ENCODE measurements around the gene SERHL2. TPM values are rescaled to one million over a fixed set of nuclear protein-coding genes. Genes with fewer than 3 reads are reported as not detected.
A peak's percentile ranks its signal among the peaks of the same experiment; 100 is the strongest.
"Not testable (repeated sequence)": the region's sequence is repeated elsewhere in the genome, so short reads cannot be mapped to it uniquely, and the experiment has no call there.

The SERHL2 gene
- total and polyA plus RNA-seq, 12 donors: 1.4 to 6.1 (median 3.5) TPM

- WGBS, 2 donors: 91 to 94% methylated on average over 7 of the region's 7 CpGs
Observed at GRCh38 chr22:42536166-42536565, 17.6 kb upstream of the SERHL2 start.

GRCh38 chr22:42536634-42537033 is 17.1 kb upstream of the SERHL2 start:
- H3K27ac ChIP-seq: peak overlapping the region in 8 of 10 donors; percentile 9 to 78 (median 39)

More at GRCh38 chr22:42536166-42536565, 17.6 kb upstream of the SERHL2 start:
- no peak for ATAC-seq
- no peak for TF ChIP-seq CTCF (IDR thresholded peaks at IDR 0.05)
- Histone ChIP-seq H3K27me3 (peaks cover 0 to 4% (median 0%) of the 10 kb centered on the region in 7 donors), H3K9me3 (no peaks in the 10 kb centered on the region), H3K4me3 (no peak overlapping the region), H3K36me3 (no peaks in the 10 kb centered on the region), H3K4me1 (peaks cover 0 to 22% (median 10%) of the 10 kb centered on the region in 9 donors), H3K27ac (peak overlapping the region in 1 of 10 donors; percentile 38)
- DNase-seq: no peak
- intact Hi-C loops (cut with DNase I): no loop called here

GRCh38 chr22:42537199-42537831 is 16.4 kb upstream of the SERHL2 start:
- H3K36me3 ChIP-seq; DNase-seq; intact Hi-C loops (cut with DNase I); H3K4me3 ChIP-seq; H3K9me3 ChIP-seq; H3K27me3 ChIP-seq: not testable (repeated sequence)
- Histone ChIP-seq H3K4me1 (peaks cover 0 to 22% (median 10%) of the 10 kb centered on the region in 9 donors), H3K27ac (peak overlapping the region in 8 of 10 donors; percentile 30 to 79 (median 68))
- 53 to 65% methylated on average over 8 to 11 of the region's 14 CpGs for WGBS, 2 donors
- ATAC-seq: peak; percentile 70 to 93 (median 86)

More at GRCh38 chr22:42536634-42537033, 17.1 kb upstream of the SERHL2 start:
- H3K4me3 ChIP-seq; H3K36me3 ChIP-seq; ATAC-seq; DNase-seq; H3K27me3 ChIP-seq; intact Hi-C loops (cut with DNase I); H3K9me3 ChIP-seq: not testable (repeated sequence)
- 96 to 97% methylated on average over 18 of the region's 18 CpGs for whole genome bisulfite sequencing, 2 donors
- H3K4me1 ChIP-seq: peaks cover 0 to 22% (median 10%) of the 10 kb centered on the region in 9 donors

GRCh38 chr22:42539236-42539771 is 14.5 kb upstream of the SERHL2 start:
- ATAC-seq: peak in 7 of 8 donors; percentile 74 to 92 (median 83)
- H3K27me3 ChIP-seq; H3K36me3 ChIP-seq; intact Hi-C loops (cut with DNase I); H3K4me3 ChIP-seq; H3K9me3 ChIP-seq; DNase-seq: not testable (repeated sequence)
- peaks cover 0 to 22% (median 10%) of the 10 kb centered on the region in 9 donors for H3K4me1 ChIP-seq
- peak overlapping the region in 7 of 10 donors; percentile 25 to 76 (median 49) for H3K27ac ChIP-seq
- 22 to 34% methylated on average over 7 to 9 of the region's 11 CpGs for WGBS, 2 donors

GRCh38 chr22:42544686-42545085 is 9.1 kb upstream of the SERHL2 start:
- Histone ChIP-seq H3K4me1 (peaks cover 0 to 4% (median 0%) of the 10 kb centered on the region in 9 donors), H3K27me3 (no peaks in the 10 kb centered on the region), H3K9me3 (no peaks in the 10 kb centered on the region), H3K36me3 (no peaks in the 10 kb centered on the region), H3K27ac (no peak overlapping the region), H3K4me3 (no peak overlapping the region)
- WGBS, 2 donors: 3% methylated on average over 2 of the region's 2 CpGs
- intact Hi-C loops (cut with DNase I): no loop called here
- ATAC-seq (peak in 4 of 8 donors; percentile 15 to 59 (median 44)), DNase-seq (no peak)
- TF ChIP-seq CTCF (IDR thresholded peaks at IDR 0.05): no peak

- Histone ChIP-seq H3K36me3 (no peaks in the 10 kb centered on the region), H3K27me3 (no peaks in the 10 kb centered on the region), H3K4me3 (no peak overlapping the region), H3K4me1 (peaks cover 0 to 4% (median 0%) of the 10 kb centered on the region in 9 donors), H3K9me3 (peaks cover 0 to 12% (median 0%) of the 10 kb centered on the region in 11 donors), H3K27ac (no peak overlapping the region)
- DNase-seq (no peak), ATAC-seq (no peak)
- WGBS, 2 donors: 58% methylated on average over 9 of the region's 9 CpGs
- intact Hi-C loops (cut with DNase I): no loop called here
- TF ChIP-seq CTCF (IDR thresholded peaks at IDR 0.05): no peak
Observed at GRCh38 chr22:42547562-42547961, 6.2 kb upstream of the SERHL2 start.

- H3K36me3 ChIP-seq; ATAC-seq; H3K4me1 ChIP-seq; H3K4me3 ChIP-seq; intact Hi-C loops (cut with DNase I); DNase-seq; H3K27ac ChIP-seq; H3K27me3 ChIP-seq: not testable (repeated sequence)
- 41 to 50% methylated on average over 6 of the region's 6 CpGs for WGBS, 2 donors
- H3K9me3 ChIP-seq: peaks cover 0 to 12% (median 0%) of the 10 kb centered on the region in 11 donors
Observed at GRCh38 chr22:42548126-42548525, 5.6 kb upstream of the SERHL2 start.
